ENCODE results near the gene THBS2.
"Not testable (repeated sequence)": the region's sequence is repeated elsewhere in the genome, so short reads cannot be mapped to it uniquely, and the experiment has no call there.

Gene THBS2

GRCh38 chr6:169253337-169254238, at the start of gene THBS2:
THBS2 (minus strand) TSS chr6:169253846; CDS start chr6:169250784, 3,062 bp downstream.
- DNase-seq: no peak

DNA sequence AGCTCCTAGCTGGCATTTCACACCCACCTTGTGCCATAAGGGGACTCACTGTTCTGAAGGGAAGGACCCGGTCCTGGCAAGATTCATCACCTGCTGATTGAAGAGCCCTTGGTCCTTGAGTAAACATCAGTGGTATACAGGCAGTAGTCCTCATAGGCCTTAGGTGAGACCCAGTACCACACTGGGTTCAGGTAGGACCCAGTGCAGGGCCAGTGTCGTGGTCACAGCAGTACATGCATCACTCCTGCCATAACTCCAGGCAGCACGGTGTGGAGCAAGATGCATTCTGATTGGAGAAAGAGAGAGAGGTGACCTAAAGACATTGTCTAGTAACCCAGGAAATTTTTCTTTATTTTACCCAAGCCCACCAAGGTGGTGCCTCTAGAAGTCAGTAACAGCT, 49.1 kb upstream of the THBS2 start:
- no peak for DNase-seq

DNA sequence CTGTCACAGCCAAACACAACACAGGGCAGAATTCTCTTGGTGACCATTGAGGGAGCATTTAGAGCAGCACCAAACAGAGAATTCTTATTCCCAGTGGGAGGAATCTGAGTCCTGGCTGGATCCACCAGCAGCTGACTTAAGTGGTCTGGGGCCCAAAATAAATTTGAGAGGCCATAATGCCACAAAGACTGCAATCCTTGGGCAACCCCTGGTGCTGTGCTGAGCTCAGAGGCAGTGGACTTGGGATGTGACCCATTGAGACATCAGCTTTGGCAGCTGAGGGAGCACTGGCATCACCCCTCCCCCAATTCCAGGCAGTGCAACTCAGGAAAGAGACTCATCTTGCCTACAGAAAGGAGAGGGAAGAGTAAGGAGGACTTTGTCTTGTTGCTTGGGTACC, 48.6 kb upstream of the THBS2 start:
- no peak for DNase-seq

GRCh38 chr6:169300916-169301315, 47.3 kb upstream of the THBS2 start:
- DNase-seq: no peak

DNA sequence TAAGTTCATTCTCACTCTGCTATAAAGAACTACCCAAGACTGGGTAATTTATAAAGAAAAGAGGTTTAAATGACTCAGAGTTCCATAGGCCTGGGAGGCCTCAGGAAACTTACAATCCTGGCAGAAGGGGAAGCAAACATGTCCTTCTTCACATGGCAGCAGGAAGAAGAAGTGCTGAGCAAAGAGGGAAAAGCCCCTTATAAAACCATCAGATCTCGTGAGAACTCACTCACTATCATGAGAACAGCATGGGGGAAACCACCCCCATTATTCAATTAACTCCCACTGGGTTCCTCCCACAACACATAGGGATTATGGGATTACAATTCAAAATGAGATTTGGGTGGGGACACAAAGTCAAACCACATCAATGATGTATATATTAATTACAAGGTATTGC, 45.0 kb upstream of the THBS2 start:
- DNase-seq: not testable (repeated sequence)

DNA sequence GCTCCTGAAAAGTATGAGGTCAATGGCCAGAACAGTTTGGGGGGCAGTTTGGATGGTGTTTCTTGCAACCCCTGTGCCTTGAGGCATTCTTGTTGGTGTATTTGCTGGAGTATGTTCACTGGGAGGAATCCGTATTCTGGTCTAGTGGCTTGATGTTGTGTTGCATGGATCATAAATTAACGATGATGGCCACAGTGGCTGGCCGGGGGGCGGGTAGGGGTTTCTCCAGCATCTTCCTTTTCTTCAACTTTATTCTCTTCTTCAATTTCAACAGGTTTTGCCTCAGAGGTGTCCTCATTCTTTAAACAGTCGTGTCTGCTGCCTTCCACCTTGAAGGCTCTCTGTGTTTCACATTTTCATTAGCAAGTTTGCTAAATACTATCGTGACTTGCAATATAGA, 43.0 kb upstream of the THBS2 start:
- no peak for DNase-seq

DNA sequence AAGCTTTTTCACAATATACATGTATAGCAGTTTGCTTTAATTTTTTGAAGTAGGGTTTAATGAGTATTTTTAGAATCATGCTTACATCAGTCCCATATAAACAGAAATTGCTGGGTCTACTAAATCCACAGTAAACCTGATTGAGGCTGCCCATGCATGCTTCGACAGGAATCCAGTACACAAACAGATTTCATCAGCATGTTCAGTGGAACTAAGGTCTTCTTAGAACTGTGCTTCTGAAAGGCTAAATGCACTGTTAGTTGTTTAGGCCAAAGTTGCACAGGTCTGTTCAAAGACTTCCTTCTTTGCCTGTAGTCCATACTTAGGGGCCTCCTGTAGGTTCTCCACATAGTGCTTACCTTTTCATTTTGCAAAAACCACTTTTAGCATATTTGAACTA, 42.5 kb upstream of the THBS2 start:
- no peak for DNase-seq

- no peak for DNase-seq
Measured at GRCh38 chr6:169293196-169293595, 39.5 kb upstream of the THBS2 start.

DNA sequence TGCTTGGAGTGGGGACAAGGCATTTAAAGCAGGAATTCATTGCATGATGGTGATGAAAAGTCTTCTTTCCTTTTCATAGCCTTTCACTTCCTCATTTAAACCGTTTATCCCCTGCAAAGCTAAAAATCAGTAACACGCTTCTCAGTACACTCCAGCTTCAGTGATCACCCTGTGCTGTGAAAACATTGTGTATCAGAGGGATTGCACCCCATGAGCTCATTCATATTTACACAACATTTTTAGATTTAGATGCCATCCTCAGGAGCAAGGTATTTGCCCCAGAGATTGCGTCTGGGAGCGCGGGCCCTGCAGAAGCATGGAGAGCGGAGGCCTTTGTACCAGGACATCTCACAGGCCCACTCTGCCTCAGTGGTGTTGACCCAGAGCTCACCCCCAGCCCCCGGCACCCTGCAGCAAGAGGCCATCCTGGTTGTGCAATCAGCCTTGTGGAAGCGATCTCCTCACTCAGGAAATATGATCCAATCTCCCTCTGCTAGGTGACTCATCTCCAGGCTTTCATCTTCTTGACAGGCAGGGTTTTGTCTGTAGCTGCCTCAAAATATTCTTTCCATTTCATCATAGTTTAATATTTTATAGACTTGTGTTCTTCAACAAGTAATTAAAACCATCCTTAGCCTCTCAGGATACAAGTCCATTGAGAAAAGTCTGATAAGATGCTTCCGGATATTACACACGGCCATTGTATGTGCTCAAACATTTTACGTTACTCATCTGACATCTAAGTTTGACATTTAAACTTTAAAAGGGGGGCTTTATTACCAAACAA, 38.9 kb upstream of the THBS2 start:
- DNase-seq: peak; percentile 43

DNA sequence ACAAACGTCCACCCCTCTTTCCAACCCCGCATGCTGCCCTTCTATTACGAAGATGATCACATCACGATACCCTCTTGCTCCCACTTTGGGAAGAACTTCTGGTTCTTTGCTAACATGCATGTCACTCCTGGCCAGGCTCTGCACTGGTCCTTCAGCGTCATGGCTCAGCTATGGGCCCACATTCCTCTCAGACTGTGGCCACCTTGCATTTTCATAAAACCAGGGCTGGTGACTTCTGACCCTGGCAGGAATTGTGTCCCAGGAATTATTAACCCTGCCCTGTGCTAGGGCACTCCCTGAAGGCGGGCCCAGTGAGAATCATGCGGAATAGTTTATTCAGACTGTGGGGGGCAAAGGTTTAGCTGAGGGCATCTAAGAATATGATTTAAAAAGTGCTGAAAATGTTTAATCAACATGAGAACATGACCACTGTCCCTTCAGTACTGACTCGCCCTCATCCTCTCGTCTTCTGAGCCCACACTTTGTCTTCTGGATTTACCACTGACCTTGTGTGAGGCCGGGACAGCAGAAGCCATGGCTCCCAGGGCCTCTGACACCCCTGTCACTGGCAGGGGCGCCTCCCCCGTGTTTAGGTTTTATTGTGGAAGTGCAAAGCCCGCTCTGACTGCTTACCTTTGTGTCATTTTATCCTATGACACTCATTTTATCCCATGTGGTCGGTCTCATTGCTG, 38.1 kb upstream of the THBS2 start:
- no peak for DNase-seq

DNA sequence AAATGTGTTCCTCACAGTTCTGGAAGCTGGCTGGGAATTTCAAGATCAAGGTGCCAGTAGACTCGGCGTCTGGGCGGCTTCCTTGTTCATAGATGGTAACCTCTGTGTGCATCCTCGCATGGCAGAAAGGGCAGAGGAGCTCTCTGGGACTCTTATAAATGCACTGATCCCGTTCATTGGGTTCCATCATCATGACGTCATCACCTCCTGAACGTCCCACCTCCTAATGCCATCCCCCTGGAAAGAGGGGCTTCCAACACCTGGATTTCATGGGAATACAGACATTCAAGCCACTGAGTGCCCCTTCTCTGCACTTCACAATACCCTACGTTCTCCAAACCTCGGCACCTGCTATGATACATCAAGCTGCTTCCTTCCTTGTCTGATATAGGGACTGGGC, 37.5 kb upstream of the THBS2 start:
- no peak for DNase-seq

GRCh38 chr6:169289619-169290339, 36.1 kb upstream of the THBS2 start:
- no peak for DNase-seq

GRCh38 chr6:169289257-169289618, 35.6 kb upstream of the THBS2 start:
- DNase-seq: no peak

DNA sequence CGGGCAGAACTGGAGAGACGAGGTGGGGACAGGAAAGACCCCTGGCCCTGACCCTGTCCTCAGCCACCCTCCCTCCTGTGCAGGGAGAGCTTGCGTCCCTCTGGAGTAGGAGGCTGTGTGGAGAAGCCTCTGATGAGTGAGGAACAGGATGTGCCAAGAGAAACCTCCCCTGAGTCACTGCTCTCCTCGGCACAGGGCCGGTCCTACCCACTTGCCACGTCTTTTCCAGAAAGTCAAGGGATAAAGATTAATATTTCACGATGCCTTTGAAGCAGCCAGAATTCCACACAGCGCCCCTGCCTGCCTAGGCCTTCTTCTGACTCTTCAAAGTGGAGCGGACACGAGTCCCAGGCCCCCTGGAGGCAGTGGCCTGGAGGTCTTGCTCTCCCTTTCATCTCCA, 34.9 kb upstream of the THBS2 start:
- no peak for DNase-seq

DNA sequence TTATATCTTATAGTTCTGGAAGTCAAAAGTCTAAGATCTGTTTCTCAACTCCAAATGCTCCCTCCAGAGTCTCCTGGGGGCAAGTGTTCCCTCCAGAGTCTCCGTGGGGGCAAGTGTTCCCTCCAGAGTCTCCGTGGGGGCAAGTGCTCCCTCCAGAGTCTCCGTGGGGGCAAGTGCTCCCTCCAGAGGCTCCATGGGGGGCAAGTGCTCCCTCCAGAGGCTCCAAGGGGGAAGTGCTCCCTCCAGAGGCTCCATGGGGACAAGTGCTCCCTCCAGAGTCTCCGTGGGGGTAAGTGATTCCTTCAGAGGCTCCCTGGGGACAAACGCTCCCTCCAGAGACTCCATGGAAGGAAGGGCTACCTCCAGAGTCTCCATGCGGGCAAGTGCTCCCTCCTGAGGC, 34.0 kb upstream of the THBS2 start:
- DNase-seq: no peak

GRCh38 chr6:169286961-169287360, 33.3 kb upstream of the THBS2 start:
- no peak for DNase-seq

GRCh38 chr6:169285165-169285564, 31.5 kb upstream of the THBS2 start:
- DNase-seq: peak; percentile 15

GRCh38 chr6:169283924-169284323, 30.3 kb upstream of the THBS2 start:
- DNase-seq: no peak

GRCh38 chr6:169282043-169282442, 28.4 kb upstream of the THBS2 start:
- DNase-seq: no peak

DNA sequence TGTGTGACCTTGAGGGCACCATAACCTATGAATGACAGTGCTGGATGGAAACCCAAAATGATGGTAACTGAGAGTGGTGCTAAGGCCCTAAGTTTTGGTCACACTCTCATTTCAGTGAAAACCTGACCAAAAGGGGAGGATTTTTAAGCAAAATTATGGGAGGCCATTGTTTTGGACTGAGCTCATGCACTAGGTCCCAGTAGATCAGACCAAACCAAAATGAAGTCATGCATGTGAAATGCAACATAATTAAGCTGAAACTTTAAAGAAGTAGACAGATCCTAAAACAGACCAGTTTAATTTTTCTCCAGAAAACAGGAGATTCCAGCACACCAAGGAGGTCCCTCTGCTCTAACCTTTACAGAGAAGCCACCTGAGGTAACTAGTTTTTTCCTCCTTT, 24.0 kb upstream of the THBS2 start:
- no peak for DNase-seq

DNA sequence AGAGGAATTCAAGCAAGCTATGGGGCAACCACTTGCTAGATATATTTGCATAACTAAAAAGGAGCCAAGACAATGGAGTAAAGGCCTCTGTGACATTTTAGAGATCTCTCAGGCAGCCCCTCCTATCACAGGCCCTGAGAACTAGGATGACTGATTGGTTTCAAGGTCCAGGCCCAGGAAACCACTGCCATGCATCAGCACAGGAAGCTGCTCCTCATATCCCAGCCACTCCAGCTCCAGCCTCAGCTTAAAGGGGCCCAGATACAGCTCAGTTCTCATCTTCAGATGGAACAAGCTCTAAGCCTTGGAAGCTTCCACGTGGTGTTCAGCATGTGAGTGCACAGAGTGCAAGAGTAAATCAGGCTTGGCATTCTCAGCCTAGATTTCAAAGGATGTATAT, 21.1 kb upstream of the THBS2 start:
- no peak for DNase-seq

- DNase-seq: no peak
Measured at GRCh38 chr6:169273511-169273910, 19.9 kb upstream of the THBS2 start.

- DNase-seq: no peak
Measured at GRCh38 chr6:169271877-169272216, 18.2 kb upstream of the THBS2 start.

Measured in NCI-H146 (cell line).